ENCODE results near the gene TASP1. TPM values are rescaled to one million over a fixed set of nuclear protein-coding genes. Genes with fewer than 3 reads are reported as not detected.

TASP1 gene
- total and polyA plus RNA-seq, 10 of the 15 experiments (the other 5 are each of a cell fraction or from before 2014, with no cell fraction given), result 7.4 to 17.8 (median 10.5) TPM

GRCh38 chr20:13517831-13518230 is 120.9 kb downstream of the TASP1 start:
- CTCF ChIA-PET, result interaction anchor here (1.1 kb wide), 1 partner anchor 27 kb away, joined by 3 read pairs; no protein-coding TSS in a partner anchor
- Histone ChIP-seq H3K4me1 (ENCODE audit: control insufficient read depth, insufficient read depth, low read length) (no peaks in the 10 kb centered on the region), H3K9me3 (replicated peaks; ENCODE audit: control insufficient read depth, insufficient read depth, low read length) (no peaks in the 10 kb centered on the region; the same call in 2 of the 3 replicates), H3K27me3 (replicated peaks in 1 of 2; ENCODE audit: control insufficient read depth in 2 of 2, insufficient read depth in 2 of 2, low read length in 1 of 2) (no peaks in the 10 kb centered on the region), H3K9ac (ENCODE audit: control insufficient read depth, insufficient read depth, low read length) (no peak overlapping the region), H4K20me1 (ENCODE audit: control insufficient read depth, insufficient read depth) (no peaks in the 10 kb centered on the region), H3K79me2 (ENCODE audit: control insufficient read depth, insufficient read depth, low read length) (no peaks in the 10 kb centered on the region), H3K27ac (ENCODE audit: control insufficient read depth, insufficient read depth) (no peak overlapping the region), H3K4me3 (no peak overlapping the region), H2AFZ (ENCODE audit: control insufficient read depth, low read depth, low read length) (no peak overlapping the region), H3K4me2 (ENCODE audit: control insufficient read depth, insufficient read depth) (no peak overlapping the region), H3K36me3 (ENCODE audit: control insufficient read depth in 2 of 2, insufficient read depth in 2 of 2, low read length in 1 of 2) (no peaks in the 10 kb centered on the region)
- no peak for FAIRE-seq
- POLR2A ChIA-PET, result no interaction called here
- RAD21 ChIA-PET (ENCODE audit: unreplicated experiment), result no interaction called here
- intact Hi-C loops (cut with micrococcal nuclease; ENCODE audit: unreplicated experiment), result no loop called here
- SMC1A ChIA-PET (ENCODE audit: uncharacterized antibody, unreplicated experiment), result interaction anchor here (0.6 kb wide), 1 partner anchor 270 kb away, joined by 3 read pairs; no protein-coding TSS in a partner anchor
- BruUV-seq (replicated peaks), result no TSS peak
- TF ChIP-seq PML (IDR thresholded peaks at IDR 0.05; ENCODE audit: low read length) (no peak), CTCF (IDR thresholded peaks at IDR 0.05 in 2 of 3, conservative IDR thresholded peaks at IDR 0.05 in 1 of 3; ENCODE audit: control insufficient read depth in 2 of 3, extremely low read depth in 1 of 3, insufficient read depth in 1 of 3, low read depth in 3 of 3, low read length in 3 of 3) (no peak), IKZF2 (IDR thresholded peaks at IDR 0.05) (no peak), SMARCA5 (IDR thresholded peaks at IDR 0.05) (no peak), SIN3A (IDR thresholded peaks at IDR 0.05; ENCODE audit: low read depth, low read length) (no peak), SREBF2 (IDR thresholded peaks at IDR 0.05; ENCODE audit: low read length) (no peak)
- DNase-seq (ENCODE audit: low read depth, low spot score), result no peak
- in situ Hi-C loops (cut with MboI), result no loop called here
- no peak for ATAC-seq

Measured in GM12878 (cell line).